Stimulated activated CD4-positive, alpha-beta T cell treated with anti-CD3 and anti-CD28 coated beads, TNF-alpha, amount 100 ng/mL, for 24 hours (primary cell): ENCODE results near the gene TOMM70.

Source experiments
- DNase-seq, 3 experiments: peaks; one replicate each; pipeline ENCODE4 v3.0.0-alpha.2; 2020; ENCODE audit warnings: low read depth in 3 of 3

Gene TOMM70

GRCh38 chr3:100411091-100411982 is 10.4 kb upstream of the TOMM70 start:
- no peak for DNase-seq

- no peak for DNase-seq
Observed at GRCh38 chr3:100407977-100408532, 7.2 kb upstream of the TOMM70 start.

- DNase-seq, result no peak
Observed at GRCh38 chr3:100407164-100407563, 6.3 kb upstream of the TOMM70 start.

- no peak for DNase-seq
Observed at GRCh38 chr3:100404250-100404548, 3.3 kb upstream of the TOMM70 start.

GRCh38 chr3:100403362-100404249 is 2.7 kb upstream of the TOMM70 start:
- DNase-seq, result no peak

GRCh38 chr3:100402891-100403290 is 2.0 kb upstream of the TOMM70 start:
- DNase-seq, result no peak

GRCh38 chr3:100402256-100402655 is 1.4 kb upstream of the TOMM70 start:
- no peak for DNase-seq

GRCh38 chr3:100401674-100402041 is 769 bp upstream of the TOMM70 start:
- peak; percentile 19 to 28 (median 27) for DNase-seq

GRCh38 chr3:100400419-100400779 is 490 bp downstream of the TOMM70 start:
- DNase-seq, result peak; percentile 5 to 20 (median 12)

- DNase-seq, result no peak
Observed at GRCh38 chr3:100399341-100400071, 1.4 kb downstream of the TOMM70 start.

GRCh38 chr3:100396967-100397366 is 3.9 kb downstream of the TOMM70 start:
- no peak for DNase-seq

GRCh38 chr3:100395679-100396431 is 5.0 kb downstream of the TOMM70 start:
- no peak for DNase-seq

GRCh38 chr3:100389025-100389424 is 11.9 kb downstream of the TOMM70 start:
- no peak for DNase-seq

GRCh38 chr3:100386437-100387074 is 14.3 kb downstream of the TOMM70 start:
- no peak for DNase-seq

GRCh38 chr3:100384733-100385525 is 16.0 kb downstream of the TOMM70 start:
- DNase-seq, result no peak

GRCh38 chr3:100376301-100376700 is 24.6 kb downstream of the TOMM70 start:
- no peak for DNase-seq

GRCh38 chr3:100374521-100374920 is 26.4 kb downstream of the TOMM70 start:
- no peak for DNase-seq

GRCh38 chr3:100370756-100371155 is 30.1 kb downstream of the TOMM70 start:
- no peak for DNase-seq

- DNase-seq, result no peak
Observed at GRCh38 chr3:100368441-100368840, 32.4 kb downstream of the TOMM70 start.

GRCh38 chr3:100366424-100366823 is 34.5 kb downstream of the TOMM70 start:
- no peak for DNase-seq
